Right lobe of liver (tissue), 6 donors: ENCODE data around the gene CRYGA. TPM values are rescaled to one million over a fixed set of nuclear protein-coding genes. Genes with fewer than 3 reads are reported as not detected.
"Not testable (repeated sequence)": the region's sequence is repeated elsewhere in the genome, so short reads cannot be mapped to it uniquely, and the experiment has no call there.

Source experiments
- ATAC-seq, 4 donors: fragments of 200-7000 bp; cut with Tn5 transposase; one replicate each; pipeline ENCODE4 v1.9.1; 2020; ENCODE audit warnings: mild to moderate bottlenecking in 4 of 4, moderate library complexity in 4 of 4
- DNase-seq, 3 donors: peaks; one replicate each; pipeline ENCODE4 v3.0.0-alpha.2; 2020
- H3K27ac ChIP-seq, 3 donors: fragments of 200-600 bp; one replicate each; pipeline ENCODE4 v1.8.0; 2022
- H3K27me3 ChIP-seq, 2 donors: fragments of 200-600 bp; one replicate each; pipeline ENCODE4 v1.8.0; 2022
- H3K36me3 ChIP-seq, 4 donors: fragments of 200-600 bp; sonication (generic) in 1 of 4; one replicate each; pipeline versions ENCODE4 v1.5.1 to v1.8.0; 2017 to 2022; ENCODE audit warnings: control low read depth in 1 of 4
- H3K4me1 ChIP-seq, 4 donors: fragments of 200-600 bp; sonication (generic) in 1 of 4; one replicate each; pipeline versions ENCODE4 v1.5.1 to v1.8.0; 2017 to 2022; ENCODE audit warnings: control low read depth in 1 of 4
- H3K4me3 ChIP-seq, 3 donors: fragments of 200-600 bp; one replicate each; pipeline ENCODE4 v1.8.0; 2022
- H3K9me3 ChIP-seq, 4 donors: fragments of 200-600 bp; sonication (generic) in 1 of 4; one replicate each; pipeline versions ENCODE4 v1.5.1 to v1.8.0; 2017 to 2022; ENCODE audit warnings: control low read depth in 1 of 4
- CTCF ChIP-seq, 4 donors: fragments of 200-600 bp in 3 of 4; fragments of 450-650 bp in 1 of 4; IDR thresholded peaks; one replicate each; pipeline versions ENCODE4 v1.5.1 to v1.8.0; 2016 to 2022; ENCODE audit warnings: antibody characterized with exemption in 4 of 4, mild to moderate bottlenecking in 2 of 4
- POLR2A ChIP-seq: fragments of 450-650 bp; IDR thresholded peaks from one replicate; pipeline ENCODE4 v1.6.1; 2017; ENCODE audit warnings: antibody characterized with exemption, mild to moderate bottlenecking
- WGBS: methylation state at CpG from one replicate; pipeline ENCODE4 v1.1.6; 2018; ENCODE audit warnings: low coverage, low lambda C conversion rate; ENCODE audit not compliant: insufficient coverage; ENCODE audit errors: missing lambda C conversion rate; 5-methylcytosine and 5-hydroxymethylcytosine counted together
- intact Hi-C, 2 donors: fragments of 100-400 bp; cut with DNase I; formaldehyde crosslinking; loops; one replicate each; pipeline versions ENCODE4 v1.11.2 to v1.14.1; 2022
- total RNA-seq, 6 experiments: library from RNA; depleted of rRNA in 2 of 6; stranded (reverse); fragments of >200 nt in 2 of 6; fragmentation: NEBNext Ultra II Directional in 3 of 6; extraction: Animal tissue kit (Norgen Biotek cat#: 25700) in 3 of 6; gene quantifications; one replicate each; pipeline versions ENCODE4 v1.1.0 to v1.2.4, GENCODE V29; 2016 to 2023
- donor health status: DM: no; HTN: yes; CAD: no.
- donor health status: DM: no; HTN: no; CAD: no.
- donor health status: DM: no; HTN: no; CAD: no.
- donor health status: DM: no; HTN: yes; CAD: no.
- donor health status: DM: no; HTN: yes; CAD: no.

CRYGA gene
- total RNA-seq, 6 experiments from 2014 or later, result not detected

GRCh38 chr2:208142240-208142924, 21.0 kb downstream of the CRYGA start:
- DNase-seq, result no peak
- Histone ChIP-seq H3K27me3 (no peaks in the 10 kb centered on the region), H3K4me3 (no peak overlapping the region), H3K36me3 (no peaks in the 10 kb centered on the region), H3K9me3 (no peaks in the 10 kb centered on the region), H3K27ac (no peak overlapping the region), H3K4me1 (no peaks in the 10 kb centered on the region)
- TF ChIP-seq CTCF (IDR thresholded peaks at IDR 0.05) (no peak), POLR2A (no peak)
- intact Hi-C loops, result no loop called here
- 69% methylated on average over 8 of the region's 8 CpGs for WGBS
- ATAC-seq, result no peak

GRCh38 chr2:208139447-208139846, 23.9 kb downstream of the CRYGA start:
- no peaks in the 10 kb centered on the region for H3K9me3 ChIP-seq
- no peak overlapping the region for H3K27ac ChIP-seq
- TF ChIP-seq POLR2A, result no peak
- no peak for TF ChIP-seq CTCF (IDR thresholded peaks at IDR 0.05)
- H3K27me3 ChIP-seq, result no peaks in the 10 kb centered on the region
- WGBS, result 80% methylated on average over 8 of the region's 18 CpGs
- no peaks in the 10 kb centered on the region for H3K36me3 ChIP-seq
- no peak overlapping the region for H3K4me3 ChIP-seq
- no peaks in the 10 kb centered on the region for H3K4me1 ChIP-seq
- no peak for ATAC-seq
- intact Hi-C loops, result no loop called here
- DNase-seq, result no peak

GRCh38 chr2:208138334-208138733, 25.1 kb downstream of the CRYGA start:
- H3K9me3 ChIP-seq, intact Hi-C loops, H3K27ac ChIP-seq, H3K4me3 ChIP-seq, H3K27me3 ChIP-seq, ATAC-seq, H3K4me1 ChIP-seq, H3K36me3 ChIP-seq, DNase-seq: not testable (repeated sequence)
- 95% methylated on average over 7 of the region's 7 CpGs for WGBS

- no CpG with 5 or more reads among the region's 2 CpGs for WGBS
- no peaks in the 10 kb centered on the region for H3K4me1 ChIP-seq
- intact Hi-C loops, result no loop called here
- no peaks in the 10 kb centered on the region for H3K9me3 ChIP-seq
- TF ChIP-seq CTCF (IDR thresholded peaks at IDR 0.05), result no peak
- TF ChIP-seq POLR2A, result no peak
- H3K27me3 ChIP-seq, result no peaks in the 10 kb centered on the region
- no peak overlapping the region for H3K27ac ChIP-seq
- no peak for DNase-seq
- no peak overlapping the region for H3K4me3 ChIP-seq
- no peak for ATAC-seq
- H3K36me3 ChIP-seq, result no peaks in the 10 kb centered on the region
These were observed 26.7 kb downstream of the CRYGA start for GRCh38 chr2:208136716-208137094.

GRCh38 chr2:208135794-208136715, 27.3 kb downstream of the CRYGA start:
- Histone ChIP-seq H3K27me3 (no peaks in the 10 kb centered on the region), H3K36me3 (no peaks in the 10 kb centered on the region), H3K9me3 (no peaks in the 10 kb centered on the region), H3K4me3 (no peak overlapping the region), H3K27ac (no peak overlapping the region), H3K4me1 (no peaks in the 10 kb centered on the region)
- DNase-seq, result peak in 1 of 3 donors; percentile 34
- TF ChIP-seq POLR2A (no peak), CTCF (IDR thresholded peaks at IDR 0.05) (no peak)
- 69% methylated on average over 8 of the region's 11 CpGs for WGBS
- intact Hi-C loops, result no loop called here
- peak; percentile 79 to 100 (median 95) for ATAC-seq
